SKM-1 (cell line): ENCODE measurements around the gene S100A1.

Experiments
- DNase-seq: peaks from one replicate; lab custom pipeline; 2025; ENCODE audit not compliant: unreplicated experiment; lab: John Stamatoyannopoulos, UW

S100A1 gene

DNA sequence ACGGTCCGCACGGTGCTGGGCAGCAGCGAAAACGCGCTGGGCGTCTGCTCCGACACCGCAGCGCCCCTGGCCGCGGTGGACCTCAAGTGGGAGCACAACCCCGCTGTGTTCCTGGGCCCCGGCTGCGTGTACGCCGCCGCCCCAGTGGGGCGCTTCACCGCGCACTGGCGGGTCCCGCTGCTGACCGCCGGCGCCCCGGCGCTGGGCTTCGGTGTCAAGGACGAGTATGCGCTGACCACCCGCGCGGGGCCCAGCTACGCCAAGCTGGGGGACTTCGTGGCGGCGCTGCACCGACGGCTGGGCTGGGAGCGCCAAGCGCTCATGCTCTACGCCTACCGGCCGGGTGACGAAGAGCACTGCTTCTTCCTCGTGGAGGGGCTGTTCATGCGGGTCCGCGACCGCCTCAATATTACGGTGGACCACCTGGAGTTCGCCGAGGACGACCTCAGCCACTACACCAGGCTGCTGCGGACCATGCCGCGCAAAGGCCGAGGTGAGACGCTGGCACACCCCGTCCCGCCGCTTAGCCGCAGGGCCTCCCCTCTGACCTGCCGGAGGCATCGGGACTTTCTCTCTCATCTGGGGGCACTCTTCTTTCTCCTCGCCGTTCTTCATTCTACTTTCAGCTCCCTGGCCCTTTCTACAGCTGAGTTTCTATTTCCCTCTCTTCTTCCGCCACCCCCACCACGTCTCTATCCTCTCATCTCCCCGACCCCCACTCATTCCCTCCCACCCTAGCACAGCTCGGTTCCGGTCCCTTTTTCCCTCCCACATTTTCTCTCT is 51.3 kb downstream of the S100A1 start:
- no peak for DNase-seq

DNA sequence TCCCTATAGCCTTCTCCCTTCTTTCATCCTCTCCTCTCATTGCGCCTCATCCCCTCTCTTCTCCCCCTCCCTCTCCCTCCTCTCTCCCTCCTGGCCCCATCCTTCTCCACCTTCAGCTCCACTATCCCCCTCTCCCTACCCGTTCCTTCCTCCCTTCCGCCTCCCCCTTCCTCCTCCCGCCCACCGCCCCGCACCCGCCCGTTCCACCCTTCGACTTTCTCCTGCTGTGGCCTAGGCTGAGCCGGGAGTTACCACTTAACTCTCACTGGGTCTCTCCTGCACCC is 51.8 kb downstream of the S100A1 start:
- DNase-seq = no peak
